Activated CD8-positive, alpha-beta T cell treated with anti-CD3 and anti-CD28 coated beads for 36 hours (primary cell): ENCODE data around the gene HACL1. TPM values are rescaled to one million over a fixed set of nuclear protein-coding genes. Genes with fewer than 3 reads are reported as not detected.

Experiments
- ATAC-seq: fragments of 200-7000 bp; cut with Tn5 transposase; one replicate; pipeline ENCODE4 v1.10.0; 2021; ENCODE audit warnings: mild to moderate bottlenecking, moderate library complexity
- CTCF ChIA-PET: fragments of 350-600 bp; sonication (Branson Sonifier 250); formaldehyde crosslinking; loops from one replicate; lab custom pipeline; 2021; ENCODE audit warnings: antibody characterized with exemption; lab: Charles Lee
- POLR2A ChIA-PET: fragments of 350-600 bp; sonication (Branson Sonifier 250); formaldehyde crosslinking; loops from one replicate; lab custom pipeline; 2021; ENCODE audit warnings: antibody characterized with exemption; lab: Charles Lee
- DNase-seq: peaks from one replicate; pipeline ENCODE4 v3.0.0-alpha.2; 2020
- H3K27ac Mint-ChIP-seq: one replicate; pipeline ENCODE4 v1.8.0; 2021; ENCODE audit warnings: mild to moderate bottlenecking, mixed read lengths
- H3K27me3 Mint-ChIP-seq: one replicate; pipeline ENCODE4 v1.8.0; 2021; ENCODE audit warnings: mixed read lengths
- H3K36me3 Mint-ChIP-seq: one replicate; pipeline ENCODE4 v1.8.0; 2021; ENCODE audit warnings: low read depth, mixed read lengths
- H3K4me1 Mint-ChIP-seq: one replicate; pipeline ENCODE4 v1.8.0; 2021; ENCODE audit warnings: low read depth, mixed read lengths
- H3K4me3 Mint-ChIP-seq: one replicate; pipeline ENCODE4 v1.8.0; 2021; ENCODE audit warnings: mild to moderate bottlenecking, moderate library complexity, mixed read lengths
- H3K9me3 Mint-ChIP-seq: one replicate; pipeline ENCODE4 v1.8.0; 2021; ENCODE audit warnings: mixed read lengths
- CTCF ChIP-seq: fragments of 200-600 bp; IDR thresholded peaks from one replicate; pipeline ENCODE4 v1.8.0; 2022; ENCODE audit warnings: antibody characterized with exemption, mild to moderate bottlenecking
- intact Hi-C: fragments of 100-400 bp; cut with micrococcal nuclease; formaldehyde crosslinking; loops from one replicate; pipeline ENCODE4 v1.10.0; 2022
- total RNA-seq, 2 experiments: library from RNA; stranded (reverse); gene quantifications; one replicate each; pipeline ENCODE4 v1.2.3, GENCODE V29; 2021

The HACL1 gene
- total RNA-seq, 2 experiments from 2014 or later = 23.6 to 32.0 TPM

DNA sequence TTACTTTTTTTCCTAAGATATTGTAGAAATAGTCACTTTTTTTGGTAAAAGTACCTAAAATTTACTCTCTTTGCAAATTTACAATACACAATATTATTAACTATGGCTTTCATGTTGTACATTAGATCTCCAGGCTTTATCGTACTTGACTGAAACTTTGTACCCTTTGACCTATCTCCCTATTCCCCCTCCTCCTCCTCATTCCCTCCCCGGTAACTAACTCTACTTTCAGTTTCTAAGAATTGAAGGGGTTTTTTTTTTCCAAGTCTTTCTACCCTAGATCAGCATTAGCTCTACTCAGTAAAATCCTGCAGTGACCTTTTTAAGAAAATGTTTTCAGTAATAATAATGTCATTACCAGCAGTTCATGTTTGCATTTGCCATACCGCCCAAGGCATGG lies 10.1 kb downstream of the HACL1 start:
- intact Hi-C loops = no loop called here
- H3K27ac Mint-ChIP-seq = no peak overlapping the region
- H3K4me3 Mint-ChIP-seq = no peak overlapping the region
- no peak for ATAC-seq
- TF ChIP-seq CTCF = no peak
- CTCF ChIA-PET = interaction anchor here (1.9 kb wide), 1 partner anchor 10 kb away, joined by 5 read pairs; the partner anchor contains the start of genes BTD and HACL1
- H3K4me1 Mint-ChIP-seq = peaks cover 4% of the 10 kb centered on the region
- H3K27me3 Mint-ChIP-seq = no peaks in the 10 kb centered on the region
- no peak for DNase-seq
- H3K9me3 Mint-ChIP-seq = no peaks in the 10 kb centered on the region
- POLR2A ChIA-PET = no interaction called here
- peaks cover 15% of the 10 kb centered on the region for H3K36me3 Mint-ChIP-seq

- POLR2A ChIA-PET = no interaction called here
- CTCF ChIA-PET = no interaction called here
- no peak for DNase-seq
- Mint-ChIP-seq H3K27me3 (no peaks in the 10 kb centered on the region), H3K4me1 (no peaks in the 10 kb centered on the region), H3K27ac (no peak overlapping the region), H3K4me3 (no peak overlapping the region), H3K36me3 (peaks cover 24% of the 10 kb centered on the region), H3K9me3 (no peaks in the 10 kb centered on the region)
- no peak for ATAC-seq
- no peak for TF ChIP-seq CTCF
- intact Hi-C loops = no loop called here
Observed at GRCh38 chr3:15585111-15585845, 16.1 kb downstream of the HACL1 start.

DNA sequence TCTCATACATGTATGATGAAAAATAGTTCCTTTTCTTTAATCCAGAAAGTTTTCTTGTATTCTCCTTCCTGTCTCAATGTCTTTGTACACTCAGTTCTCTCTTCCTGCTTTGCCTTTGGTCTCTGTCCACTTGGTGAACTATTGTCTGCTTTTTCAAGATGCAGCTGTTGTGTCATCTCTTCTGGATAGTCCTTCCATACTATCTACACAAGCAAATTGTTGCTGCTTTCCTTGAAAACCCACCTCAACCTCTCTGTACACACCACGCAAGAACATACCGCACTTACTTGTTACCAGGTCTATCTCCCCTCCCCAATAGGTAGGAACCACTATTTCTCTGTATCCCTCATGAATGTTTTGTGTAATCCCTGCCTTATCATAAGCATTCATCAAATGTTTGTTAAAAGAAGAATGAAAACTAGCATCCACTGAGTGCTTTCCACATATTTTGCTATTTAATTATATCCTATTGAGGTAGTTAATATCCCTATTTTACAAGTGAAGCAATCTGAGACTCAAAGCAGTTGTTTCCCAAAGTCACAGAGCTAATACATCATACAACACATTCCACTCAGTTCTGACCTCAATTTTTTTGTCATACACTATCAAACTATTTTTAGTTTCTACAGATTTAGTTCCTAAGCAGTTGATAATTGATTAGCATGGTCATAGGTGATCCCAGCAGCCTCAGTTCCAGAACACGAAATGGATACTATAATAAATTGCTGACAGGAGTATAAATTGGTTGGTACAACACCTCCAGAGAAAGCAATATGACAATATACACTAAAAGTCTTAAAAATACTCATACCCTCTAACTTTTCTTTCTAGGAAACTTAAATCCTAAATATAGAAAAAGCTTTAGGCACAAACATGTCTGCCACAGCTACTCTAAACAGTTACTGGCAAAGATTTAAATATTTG lies 19.6 kb downstream of the HACL1 start:
- H3K36me3 Mint-ChIP-seq = peaks cover 20% of the 10 kb centered on the region
- DNase-seq (no peak), ATAC-seq (no peak)
- ChIA-PET CTCF (no interaction called here), POLR2A (no interaction called here)
- no peak overlapping the region for H3K4me3 Mint-ChIP-seq
- TF ChIP-seq CTCF = no peak
- H3K9me3 Mint-ChIP-seq = no peaks in the 10 kb centered on the region
- no peaks in the 10 kb centered on the region for H3K4me1 Mint-ChIP-seq
- no peaks in the 10 kb centered on the region for H3K27me3 Mint-ChIP-seq
- intact Hi-C loops = no loop called here
- H3K27ac Mint-ChIP-seq = no peak overlapping the region

DNA sequence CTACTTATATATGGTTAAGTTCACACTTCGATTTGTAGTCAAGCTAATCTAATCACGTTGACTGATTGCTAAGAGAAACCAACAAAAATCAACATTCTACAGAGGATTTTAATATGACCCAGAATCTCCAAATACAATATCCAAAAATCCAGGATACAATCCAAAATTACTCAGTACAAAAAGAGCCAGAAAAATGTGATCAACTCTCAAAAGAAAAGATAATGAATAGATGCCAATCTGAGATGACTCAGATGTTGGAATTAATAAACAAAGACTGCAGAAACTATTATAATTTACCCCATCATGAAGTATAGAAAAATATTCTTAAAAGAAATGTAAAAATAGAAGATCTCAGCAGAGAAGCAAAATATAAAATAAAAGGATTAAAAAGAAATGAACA lies 22.3 kb downstream of the HACL1 start:
- no peak overlapping the region for H3K27ac Mint-ChIP-seq
- CTCF ChIA-PET = no interaction called here
- no peaks in the 10 kb centered on the region for H3K27me3 Mint-ChIP-seq
- intact Hi-C loops = no loop called here
- peaks cover 13% of the 10 kb centered on the region for H3K36me3 Mint-ChIP-seq
- no peak overlapping the region for H3K4me3 Mint-ChIP-seq
- no peak for ATAC-seq
- H3K4me1 Mint-ChIP-seq = no peaks in the 10 kb centered on the region
- DNase-seq = no peak
- no peaks in the 10 kb centered on the region for H3K9me3 Mint-ChIP-seq
- no peak for TF ChIP-seq CTCF
- POLR2A ChIA-PET = no interaction called here
